LoVo (cell line): ENCODE results near the gene MUC5AC.

Experiments
- DNase-seq: peaks from one replicate; pipeline ENCODE4 v3.0.0-alpha.2; 2016; ENCODE audit warnings: low spot score

The MUC5AC gene

GRCh38 chr11:1197431-1197885 is 39.7 kb downstream of the MUC5AC start:
- no peak for DNase-seq

GRCh38 chr11:1197886-1198560 is 40.3 kb downstream of the MUC5AC start:
- DNase-seq = no peak

- no peak for DNase-seq
Observed at GRCh38 chr11:1198561-1199240, 40.9 kb downstream of the MUC5AC start.

DNA sequence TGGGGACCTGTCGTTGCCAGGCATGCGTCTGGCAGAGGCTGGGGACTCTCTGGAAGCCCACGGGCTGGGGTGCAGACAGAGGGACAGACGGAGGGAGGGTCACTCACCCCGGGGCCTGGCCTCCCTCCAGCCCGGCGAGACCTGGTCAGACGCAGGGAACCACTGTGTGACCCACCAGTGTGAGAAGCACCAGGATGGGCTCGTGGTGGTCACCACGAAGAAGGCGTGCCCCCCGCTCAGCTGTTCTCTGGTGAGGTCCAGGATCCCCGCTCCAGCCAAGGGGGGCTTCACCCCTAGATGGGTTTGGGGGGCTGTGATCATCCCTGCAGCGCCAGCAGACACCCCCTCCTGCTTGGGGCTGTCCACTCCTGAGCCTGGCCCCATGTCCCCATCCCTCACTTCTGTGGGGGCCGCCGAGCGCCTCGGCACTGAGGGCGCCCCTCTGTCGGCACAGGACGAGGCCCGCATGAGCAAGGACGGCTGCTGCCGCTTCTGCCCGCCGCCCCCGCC is 41.5 kb downstream of the MUC5AC start:
- DNase-seq = no peak

GRCh38 chr11:1199751-1200610 is 42.2 kb downstream of the MUC5AC start:
- DNase-seq = no peak

- no peak for DNase-seq
Observed at GRCh38 chr11:1200611-1201191, 42.9 kb downstream of the MUC5AC start.

GRCh38 chr11:1201395-1202153 is 43.8 kb downstream of the MUC5AC start:
- DNase-seq = no peak

DNA sequence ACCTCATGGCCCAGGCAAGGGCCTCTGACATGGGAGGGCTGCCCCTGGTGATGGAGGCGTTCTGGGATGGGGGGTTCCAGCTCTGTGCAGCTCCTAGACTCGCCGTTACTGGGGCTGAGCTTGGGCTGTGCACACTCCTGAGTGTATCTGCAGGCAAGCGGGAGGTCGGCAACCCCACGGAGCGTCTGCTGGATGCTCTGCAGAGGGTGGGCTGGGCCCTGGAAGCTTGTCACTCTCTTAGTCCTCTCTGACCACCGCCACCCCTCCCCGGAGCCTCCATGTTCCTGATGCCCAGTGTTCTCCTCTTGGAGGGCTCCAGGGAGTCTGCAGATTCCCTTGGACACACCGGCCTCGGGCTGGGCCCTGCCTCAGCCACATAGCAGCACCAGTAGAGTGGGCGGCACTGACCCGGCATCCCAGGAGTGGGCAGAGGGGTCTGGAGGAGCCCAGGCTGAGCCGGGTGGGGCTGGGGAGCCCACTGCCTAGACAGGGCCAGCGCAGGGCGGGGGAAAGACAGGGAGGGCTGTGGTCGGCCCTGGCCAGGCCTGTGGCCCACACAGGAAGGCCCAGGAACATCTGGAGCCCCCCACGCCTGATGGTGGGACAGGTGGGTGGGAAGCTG is 44.5 kb downstream of the MUC5AC start:
- no peak for DNase-seq

- peak; percentile 64 for DNase-seq
Observed at GRCh38 chr11:1202776-1203504, 45.2 kb downstream of the MUC5AC start.

DNA sequence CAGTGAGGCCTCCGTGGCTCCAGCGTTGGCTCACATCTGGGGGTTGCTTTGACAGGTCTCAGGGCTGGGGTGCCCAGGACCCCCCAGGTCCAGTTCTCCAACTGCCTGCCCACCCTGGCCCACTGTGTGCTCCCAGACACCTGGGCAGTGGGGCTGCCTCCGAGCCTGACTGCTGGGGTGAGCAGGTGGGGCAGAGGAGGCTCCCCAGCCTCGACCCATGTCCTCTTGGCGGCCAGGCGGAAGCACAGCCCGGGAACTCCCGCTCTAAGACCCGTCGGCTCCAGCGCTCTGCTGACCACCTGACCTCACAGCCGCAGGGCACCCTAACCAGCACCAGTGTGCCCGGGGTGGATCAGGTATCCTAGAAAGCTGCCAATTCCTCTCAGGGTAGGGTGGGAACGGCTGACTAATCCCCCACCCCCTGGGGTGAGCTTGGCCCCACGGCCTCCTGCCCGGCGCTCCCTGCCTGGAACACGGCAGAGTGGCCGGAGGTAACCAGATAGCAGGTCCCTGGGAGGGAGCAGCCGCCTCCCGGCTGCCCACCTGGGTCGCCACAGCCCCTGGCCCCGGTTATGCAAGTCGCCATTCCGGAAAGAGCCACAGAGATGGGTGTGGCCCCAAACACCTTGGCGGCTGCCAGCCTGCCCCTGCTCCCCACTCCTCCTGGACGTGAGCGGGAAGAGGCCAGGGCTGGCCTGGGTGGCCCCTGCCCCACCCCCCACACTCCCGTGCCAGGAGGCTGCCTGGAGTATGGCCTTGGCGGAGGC is 45.9 kb downstream of the MUC5AC start:
- DNase-seq = peak; percentile 52

GRCh38 chr11:1204381-1205101 is 46.8 kb downstream of the MUC5AC start:
- no peak for DNase-seq

GRCh38 chr11:1205121-1205986 is 47.6 kb downstream of the MUC5AC start:
- DNase-seq = no peak

- DNase-seq = no peak
Observed at GRCh38 chr11:1205987-1206331, 48.2 kb downstream of the MUC5AC start.

DNA sequence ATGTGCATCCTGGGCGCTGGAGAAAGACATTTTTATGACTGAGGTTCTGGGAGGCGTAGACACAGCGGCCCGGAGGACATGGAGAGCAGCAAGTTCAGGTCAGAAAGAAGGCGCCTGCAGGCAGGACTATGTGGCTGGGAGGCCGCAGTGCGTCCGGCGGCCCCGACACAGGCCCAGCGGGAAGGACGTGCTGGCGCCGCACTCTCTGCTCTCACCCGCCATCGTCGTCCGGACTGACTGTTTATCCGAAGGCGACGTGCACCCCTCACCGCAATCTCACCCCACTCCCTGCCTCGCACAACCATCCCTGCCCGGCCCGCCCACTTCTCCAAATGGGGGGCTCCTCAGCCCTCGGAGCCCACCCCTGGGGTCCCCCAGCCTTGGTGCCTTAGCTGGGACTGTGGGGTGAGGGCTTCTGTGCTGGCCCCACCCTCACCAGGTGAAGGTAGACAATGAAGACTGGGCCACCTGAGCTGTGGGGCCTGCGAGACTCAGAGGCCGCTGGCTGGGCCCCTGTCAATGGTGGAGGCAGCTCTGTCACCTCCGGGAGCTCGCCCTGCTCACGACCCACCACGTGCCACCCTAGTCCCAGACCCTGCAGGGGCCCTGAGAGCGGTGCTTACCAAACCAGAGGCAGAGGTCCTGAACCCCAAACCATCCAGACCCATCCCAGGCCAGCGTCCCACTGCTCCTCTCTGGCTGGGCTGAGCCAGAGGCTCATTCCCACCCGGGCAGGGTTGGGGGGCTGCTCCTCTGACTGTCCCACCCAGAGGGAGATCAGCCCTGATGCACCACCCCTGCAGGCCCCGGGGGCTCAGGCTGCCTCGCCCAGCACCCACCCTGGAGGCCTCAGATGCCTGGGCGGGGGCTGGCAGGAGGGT is 48.9 kb downstream of the MUC5AC start:
- DNase-seq = no peak

GRCh38 chr11:1207401-1208143 is 49.8 kb downstream of the MUC5AC start:
- DNase-seq = no peak

GRCh38 chr11:1208144-1208393 is 50.3 kb downstream of the MUC5AC start:
- no peak for DNase-seq
